Brain microvascular endothelial cell (primary cell): ENCODE results near the gene SYN1.

Experiments
- DNase-seq: peaks from one replicate; pipeline ENCODE4 v3.0.0-alpha.2; 2020
- H3K27ac ChIP-seq: fragments of 250-450 bp; sonication (Bioruptor Pico); 2 replicates; pipeline ENCODE4 v1.5.1; 2020; ENCODE audit warnings: mild to moderate bottlenecking, moderate library complexity
- H3K27me3 ChIP-seq: fragments of 250-450 bp; sonication (Bioruptor Pico); replicated peaks from 2 replicates; pipeline ENCODE4 v1.5.1; 2020; ENCODE audit warnings: mild to moderate bottlenecking
- H3K36me3 ChIP-seq: fragments of 250-450 bp; sonication (Bioruptor Pico); replicated peaks from 2 replicates; pipeline ENCODE4 v1.5.1; 2020; ENCODE audit warnings: mild to moderate bottlenecking
- H3K4me3 ChIP-seq: 2 replicates; pipeline ENCODE4 v1.5.1; 2011; ENCODE audit warnings: low read depth, mild to moderate bottlenecking, control low read depth, low read length, moderate library complexity
- in situ Hi-C: cut with HindIII; loops from 2 replicates; pipeline ENCODE4 v1.10.0; 2017; ENCODE audit warnings: low sequenced_read_pairs, low pct_ligation_motif_present
- TF ChIP-seq, protein P1 (sequence below): IDR thresholded peaks from 2 replicates; pipeline ENCODE4 v1.5.1; 2011; ENCODE audit warnings: low read depth, mild to moderate bottlenecking, moderate library complexity, low read length, control low read depth, inconsistent platforms; ENCODE audit errors: missing control alignments

SYN1 gene

GRCh38 chrX:47577424-47577823 is 42.2 kb downstream of the SYN1 start:
- Histone ChIP-seq H3K27me3 (no peaks in the 10 kb centered on the region), H3K27ac (no peak overlapping the region), H3K4me3 (no peak overlapping the region), H3K36me3 (no peaks in the 10 kb centered on the region)
- in situ Hi-C loops, result no loop called here
- TF ChIP-seq, protein P1, sequence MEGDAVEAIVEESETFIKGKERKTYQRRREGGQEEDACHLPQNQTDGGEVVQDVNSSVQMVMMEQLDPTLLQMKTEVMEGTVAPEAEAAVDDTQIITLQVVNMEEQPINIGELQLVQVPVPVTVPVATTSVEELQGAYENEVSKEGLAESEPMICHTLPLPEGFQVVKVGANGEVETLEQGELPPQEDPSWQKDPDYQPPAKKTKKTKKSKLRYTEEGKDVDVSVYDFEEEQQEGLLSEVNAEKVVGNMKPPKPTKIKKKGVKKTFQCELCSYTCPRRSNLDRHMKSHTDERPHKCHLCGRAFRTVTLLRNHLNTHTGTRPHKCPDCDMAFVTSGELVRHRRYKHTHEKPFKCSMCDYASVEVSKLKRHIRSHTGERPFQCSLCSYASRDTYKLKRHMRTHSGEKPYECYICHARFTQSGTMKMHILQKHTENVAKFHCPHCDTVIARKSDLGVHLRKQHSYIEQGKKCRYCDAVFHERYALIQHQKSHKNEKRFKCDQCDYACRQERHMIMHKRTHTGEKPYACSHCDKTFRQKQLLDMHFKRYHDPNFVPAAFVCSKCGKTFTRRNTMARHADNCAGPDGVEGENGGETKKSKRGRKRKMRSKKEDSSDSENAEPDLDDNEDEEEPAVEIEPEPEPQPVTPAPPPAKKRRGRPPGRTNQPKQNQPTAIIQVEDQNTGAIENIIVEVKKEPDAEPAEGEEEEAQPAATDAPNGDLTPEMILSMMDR, result no peak
- no peak for DNase-seq

DNA sequence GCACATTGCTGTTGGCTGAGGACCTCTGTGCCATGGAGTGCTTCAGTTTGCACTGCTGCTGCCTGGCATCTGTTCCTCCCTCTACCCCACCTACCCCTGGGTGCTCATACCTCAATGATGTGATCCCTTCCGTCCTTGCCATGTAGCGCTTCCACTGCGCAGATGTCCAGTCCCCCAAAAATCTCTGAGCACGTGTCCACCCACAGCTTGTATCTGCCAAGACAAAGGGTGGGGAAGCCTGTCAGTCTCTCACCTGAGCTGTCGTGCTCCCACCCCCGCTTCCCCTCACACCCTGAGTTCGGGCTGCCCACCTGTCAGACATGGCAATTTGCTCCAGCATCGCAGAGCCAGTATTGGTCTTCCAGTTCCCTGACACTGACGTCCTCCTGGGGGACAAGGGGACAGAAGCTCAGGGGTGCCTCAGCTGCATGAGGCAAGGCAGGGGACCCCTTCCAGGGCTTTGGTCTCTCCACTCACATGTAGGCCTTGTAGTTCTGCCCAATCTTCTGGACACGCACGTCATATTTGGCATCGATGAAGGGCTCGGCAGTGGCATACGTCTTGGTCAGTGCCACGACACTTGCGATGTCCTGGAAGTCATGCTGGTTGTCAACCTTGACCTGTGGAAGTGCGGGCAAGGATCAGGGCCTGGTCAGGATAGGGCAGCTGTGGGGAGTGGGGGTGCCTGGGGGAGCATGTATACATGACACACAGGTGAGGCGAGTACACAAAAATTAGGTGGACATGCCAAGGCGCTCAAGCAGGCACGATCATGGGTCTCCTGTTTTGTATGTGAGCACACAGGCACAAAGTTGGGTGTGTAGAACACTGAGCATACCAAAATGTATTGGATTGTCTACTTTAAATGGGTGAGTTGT is 43.4 kb downstream of the SYN1 start:
- no peak for DNase-seq
- peaks cover 4% of the 10 kb centered on the region for H3K36me3 ChIP-seq
- H3K27ac ChIP-seq, result no peak overlapping the region
- in situ Hi-C loops, result no loop called here
- TF ChIP-seq, protein P1, result no peak
- no peaks in the 10 kb centered on the region for H3K27me3 ChIP-seq
- no peak overlapping the region for H3K4me3 ChIP-seq

GRCh38 chrX:47574547-47575301 is 44.9 kb downstream of the SYN1 start:
- H3K4me3 ChIP-seq, result peak overlapping the region; percentile 20
- in situ Hi-C loops, result no loop called here
- H3K27ac ChIP-seq, result peak overlapping the region; percentile 62
- no peaks in the 10 kb centered on the region for H3K27me3 ChIP-seq
- peaks cover 4% of the 10 kb centered on the region for H3K36me3 ChIP-seq
- TF ChIP-seq, protein P1, result no peak
- DNase-seq, result no peak

DNA sequence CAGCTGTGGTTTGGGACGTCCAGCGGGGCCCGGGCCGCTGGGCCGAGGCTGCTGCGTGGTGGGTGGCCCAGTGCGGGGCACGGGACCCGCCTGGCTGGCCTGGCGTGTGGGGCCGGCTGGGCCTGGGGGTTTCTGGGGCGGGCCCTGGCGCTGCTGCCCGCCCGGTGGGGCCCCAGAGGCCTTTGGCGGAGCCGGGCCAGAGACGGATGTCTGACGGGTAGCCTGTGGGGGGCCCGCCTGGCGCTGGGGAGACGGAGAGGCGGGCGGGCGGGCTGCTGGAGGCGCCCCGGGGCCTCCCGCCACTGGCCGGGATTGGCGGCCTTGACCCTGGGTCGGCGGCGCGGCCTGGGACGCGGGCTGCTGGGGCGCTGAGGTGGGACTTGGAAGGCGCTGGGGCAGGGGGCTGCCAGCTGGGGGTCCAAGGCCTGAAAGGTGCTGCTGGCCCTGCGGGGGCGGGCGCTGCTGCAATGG is 45.5 kb downstream of the SYN1 start:
- DNase-seq, result no peak
- TF ChIP-seq, protein P1, result no peak
- no peaks in the 10 kb centered on the region for H3K27me3 ChIP-seq
- in situ Hi-C loops, result no loop called here
- H3K27ac ChIP-seq, result peak overlapping the region; percentile 62
- peak overlapping the region; percentile 30 for H3K4me3 ChIP-seq
- H3K36me3 ChIP-seq, result peaks cover 4% of the 10 kb centered on the region

DNA sequence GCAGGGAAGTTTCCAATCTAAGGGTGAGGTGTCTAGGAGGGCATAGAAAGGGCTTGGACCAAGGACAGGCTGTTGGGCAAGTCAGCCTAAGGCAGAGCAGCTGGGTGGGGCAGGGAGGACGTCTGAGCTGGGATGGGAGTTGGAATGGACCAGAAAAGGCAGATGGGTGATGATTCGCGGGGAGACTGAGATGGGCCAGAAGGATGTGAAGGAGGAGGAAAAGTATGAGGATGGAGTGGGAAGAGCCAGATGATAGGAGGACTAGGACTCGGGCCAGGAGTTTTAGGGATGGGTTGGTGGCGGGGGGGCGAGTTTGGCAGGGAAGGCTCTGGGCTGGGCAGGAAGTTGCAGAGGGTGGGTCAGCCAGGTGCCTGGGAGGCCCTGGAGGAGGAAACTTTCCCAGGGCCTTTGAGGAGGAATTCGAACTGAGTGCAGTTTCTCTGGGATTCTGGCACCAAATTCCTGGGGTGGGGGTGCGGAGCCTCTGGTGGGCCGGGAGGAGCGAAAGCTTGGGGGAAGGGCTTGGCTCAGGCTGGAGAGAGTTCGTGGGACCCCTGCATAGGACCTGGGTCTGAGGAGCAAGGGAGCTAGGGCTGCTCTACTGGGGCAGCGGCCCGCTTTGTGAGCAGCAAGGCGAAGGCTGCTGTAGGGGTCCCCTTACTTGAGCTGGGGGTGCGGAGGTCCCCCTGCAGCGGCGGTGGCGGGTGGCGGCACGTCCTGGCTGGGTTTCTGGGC is 46.1 kb downstream of the SYN1 start:
- Histone ChIP-seq H3K36me3 (peaks cover 4% of the 10 kb centered on the region), H3K27me3 (no peaks in the 10 kb centered on the region), H3K27ac (peak overlapping the region; percentile 62), H3K4me3 (peak overlapping the region; percentile 30)
- in situ Hi-C loops, result no loop called here
- TF ChIP-seq, protein P1, result no peak
- DNase-seq, result no peak
